GM19025 (cell line): ENCODE results near the gene OR4C3.
"Not testable (repeated sequence)": the region's sequence is repeated elsewhere in the genome, so short reads cannot be mapped to it uniquely, and the experiment has no call there.

Experiments used
- ATAC-seq: cut with Tn5 transposase; IDR thresholded peaks from one replicate; pipeline ENCODE4 v1.9.1; 2021; ENCODE audit warnings: mild to moderate bottlenecking, low read depth, moderate library complexity; ENCODE audit not compliant: unreplicated experiment

The OR4C3 gene

GRCh38 chr11:48324620-48325019 lies at the start of gene OR4C3:
OR4C3 (plus strand) TSS chr11:48324920; CDS start chr11:48325022, 102 bp downstream.
- not testable (repeated sequence) for ATAC-seq

DNA sequence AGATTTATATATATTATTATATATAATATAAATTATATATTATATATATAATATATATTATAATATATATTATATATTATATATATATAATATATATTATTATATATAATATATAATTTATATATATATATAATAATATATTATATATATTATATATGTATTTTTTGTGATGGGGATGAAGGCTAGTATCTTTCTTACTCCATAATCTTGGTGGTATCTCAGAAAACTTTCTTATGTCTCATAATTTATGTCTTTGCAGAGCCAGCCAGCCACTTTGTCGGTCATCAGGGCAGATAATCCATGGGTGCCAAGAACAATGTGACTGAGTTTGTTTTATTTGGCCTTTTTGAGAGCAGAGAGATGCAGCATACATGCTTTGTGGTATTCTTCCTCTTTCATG lies 18.8 kb upstream of the OR4C3 start, which contains the start of gene OR4S1:
TSS of gene OR4S1 (plus strand) at position 301 of the 400 bp plus-strand sequence. CDS start at position 301, 0 bp downstream.
- ATAC-seq: no peak

GRCh38 chr11:48307760-48308386 lies 16.8 kb upstream of the OR4C3 start:
- peak; percentile 83 for ATAC-seq

DNA sequence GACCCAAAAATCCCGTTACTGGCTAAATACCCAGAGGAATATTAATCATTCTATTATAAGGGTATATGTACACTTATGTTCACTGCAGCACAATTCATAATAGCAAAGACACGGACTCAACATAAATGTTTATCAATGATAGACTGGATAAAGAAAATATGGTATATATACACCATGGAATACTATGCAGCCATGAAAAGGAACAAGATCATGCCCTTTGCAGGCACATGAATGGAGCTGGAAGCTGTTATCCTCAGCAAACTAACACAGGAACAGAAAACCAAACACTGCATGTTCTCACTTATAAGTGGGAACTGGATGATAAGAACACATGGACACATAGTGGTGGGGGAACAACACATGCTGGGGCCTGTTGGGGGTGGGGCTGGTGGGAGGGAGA lies 11.1 kb upstream of the OR4C3 start:
- ATAC-seq: not testable (repeated sequence)

GRCh38 chr11:48319813-48320212 lies 4.9 kb upstream of the OR4C3 start:
- ATAC-seq: not testable (repeated sequence)

- ATAC-seq: no peak
Measured at GRCh38 chr11:48341466-48341865, 16.7 kb downstream of the OR4C3 start.

- not testable (repeated sequence) for ATAC-seq
Measured at GRCh38 chr11:48342505-48342904, 17.8 kb downstream of the OR4C3 start.

DNA sequence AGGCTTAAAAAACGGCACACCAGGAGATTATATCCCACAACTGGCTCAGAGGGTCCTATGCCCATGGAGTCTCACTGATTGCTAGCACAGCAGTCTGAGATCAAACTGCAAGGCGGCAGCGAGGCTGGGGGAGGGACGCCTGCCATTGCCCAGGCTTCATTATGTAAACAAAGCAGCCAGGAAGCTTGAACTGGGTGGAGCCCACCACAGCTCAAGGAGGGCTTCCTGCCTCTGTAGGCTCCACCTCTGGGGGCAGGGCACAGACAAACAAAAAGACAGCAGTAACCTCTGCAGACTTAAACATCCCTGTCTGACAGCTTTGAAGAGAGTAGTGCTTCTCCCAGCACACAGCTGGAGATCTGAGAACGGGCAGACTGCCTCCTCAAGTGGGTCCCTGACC lies 21.6 kb downstream of the OR4C3 start:
- not testable (repeated sequence) for ATAC-seq

- ATAC-seq: no peak
Measured at GRCh38 chr11:48354013-48354412, 29.3 kb downstream of the OR4C3 start.

DNA sequence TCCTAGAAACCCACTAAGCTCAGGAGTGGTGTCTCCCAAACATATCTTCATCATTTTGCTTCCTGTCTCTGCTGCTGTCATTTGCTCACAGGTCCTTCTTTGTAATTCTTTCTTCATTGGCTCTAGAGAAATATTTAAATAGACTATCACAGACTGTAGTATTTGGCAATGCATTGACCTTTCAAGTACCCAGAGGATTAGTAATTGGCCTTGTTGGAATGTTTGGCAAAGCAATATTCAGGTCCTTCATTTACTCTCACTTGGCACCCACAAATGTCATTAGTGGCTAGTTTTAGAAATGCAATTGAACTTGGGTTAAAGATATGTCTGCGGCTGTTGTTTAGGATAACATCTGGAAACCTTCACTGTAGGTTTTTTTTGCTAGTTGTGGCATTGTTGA lies 30.0 kb downstream of the OR4C3 start:
- no peak for ATAC-seq

DNA sequence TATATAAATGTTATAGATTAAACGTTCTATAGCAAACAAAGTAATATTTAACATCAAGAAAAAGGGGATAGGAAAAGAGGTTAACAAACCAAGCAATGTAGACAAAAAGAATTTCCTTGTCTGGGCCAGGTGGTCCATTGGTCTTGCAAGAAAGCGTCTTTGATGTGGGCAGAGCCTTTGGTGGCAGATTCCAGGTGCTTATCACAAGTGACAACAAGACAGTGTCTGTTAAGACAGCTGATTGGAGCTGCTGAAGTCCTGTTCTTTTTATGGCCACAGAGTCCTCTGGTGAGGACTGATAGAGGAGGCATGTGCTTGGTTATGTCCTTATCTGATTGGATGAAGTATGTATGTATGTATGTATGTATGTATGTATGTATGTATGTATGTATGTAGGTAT lies 36.6 kb downstream of the OR4C3 start:
- not testable (repeated sequence) for ATAC-seq

DNA sequence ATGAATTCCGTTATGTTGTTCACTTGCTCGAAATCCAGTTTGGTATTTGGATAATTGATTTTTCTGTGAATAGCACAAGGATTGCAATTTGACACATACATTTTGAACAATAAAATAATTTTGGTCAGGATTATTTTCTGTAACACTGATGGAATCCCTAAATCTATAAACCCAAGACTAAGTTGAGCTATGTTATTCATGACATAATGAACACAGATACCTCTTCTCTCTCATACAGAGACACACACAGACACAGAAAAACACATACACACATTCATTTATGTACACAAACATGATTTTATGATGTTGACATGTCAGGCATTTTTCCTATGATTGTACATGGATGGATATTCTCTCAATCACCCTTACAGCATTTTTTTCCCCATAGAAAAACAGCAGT lies 41.6 kb downstream of the OR4C3 start, which contains the start of gene OR4C5:
TSS of gene OR4C5 (minus strand) at position 101 of the 400 bp plus-strand sequence. CDS start at position 101, 0 bp downstream.
- ATAC-seq: no peak
